ENCODE data around the gene DPM2.
A peak's percentile ranks its signal among the peaks of the same experiment; 100 is the strongest.

Gene DPM2

GRCh38 chr9:127958728-127959127, 21.1 kb upstream of the DPM2 start:
- no peak for DNase-seq (ENCODE audit: low read depth in 3 of 3, low spot score in 1 of 3)

- DNase-seq (ENCODE audit: low read depth in 3 of 3, low spot score in 1 of 3), result peak; percentile 61 to 73 (median 67)
These were observed 17.8 kb upstream of the DPM2 start for GRCh38 chr9:127955294-127956015.

DNA sequence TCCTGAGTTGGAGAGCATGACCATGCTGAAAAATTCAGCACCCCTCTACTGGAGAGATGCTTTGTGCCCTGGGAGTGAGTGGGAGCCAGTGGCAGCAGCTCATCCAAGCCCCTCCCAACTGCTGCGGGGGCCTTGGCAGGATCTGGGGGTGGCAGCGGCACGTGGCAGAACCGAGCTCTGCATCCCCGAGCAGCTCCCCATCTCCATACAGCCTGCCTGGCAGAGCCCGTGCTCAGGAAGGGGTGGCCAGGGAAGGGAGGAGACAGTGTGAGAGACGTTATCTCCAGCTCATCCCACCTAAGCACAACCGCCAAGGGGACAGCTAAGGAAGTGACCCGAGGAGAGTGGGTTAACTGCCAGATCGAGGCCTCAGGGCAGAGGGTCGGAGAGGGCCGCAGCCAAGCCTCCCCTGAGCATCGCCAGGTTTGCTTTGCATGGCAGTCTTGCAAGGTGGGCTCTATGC, 17.2 kb upstream of the DPM2 start:
- DNase-seq (ENCODE audit: low read depth in 3 of 3, low spot score in 1 of 3), result no peak

DNA sequence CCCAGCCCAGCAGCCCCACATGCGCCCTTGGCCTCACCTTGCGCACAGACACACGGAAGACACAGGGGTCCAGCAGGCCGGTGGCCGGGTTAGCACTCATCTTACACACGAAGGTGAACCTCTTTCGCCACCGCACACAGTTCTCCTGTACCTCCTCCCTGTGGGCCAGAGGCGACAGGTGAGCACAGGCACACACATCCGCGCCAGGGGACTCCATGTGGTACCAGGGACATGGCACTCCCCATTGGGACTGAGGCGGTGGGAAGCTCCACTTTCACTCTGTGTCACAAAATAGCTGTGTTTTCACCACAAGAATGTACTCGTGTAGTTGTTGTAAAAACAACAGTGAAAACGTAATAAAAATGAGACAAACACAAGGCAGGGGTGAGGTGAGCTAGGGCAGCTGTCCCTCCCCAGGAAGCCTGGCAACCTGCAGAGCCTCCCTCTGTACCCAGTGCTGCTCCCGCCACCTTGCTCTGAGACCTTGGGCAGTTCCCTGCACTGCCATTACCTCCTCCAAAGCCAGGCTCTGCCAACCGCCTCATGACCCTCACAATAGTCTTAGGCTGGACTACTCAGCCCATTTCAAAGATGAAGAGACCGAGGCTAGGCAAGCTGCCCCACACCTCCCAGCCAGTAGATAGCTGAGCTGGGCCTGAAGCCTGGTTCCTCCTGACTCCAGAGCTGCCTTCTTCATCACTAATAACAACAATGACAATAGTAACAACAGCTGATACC, 16.3 kb upstream of the DPM2 start:
- no peak for DNase-seq (ENCODE audit: low read depth in 3 of 3, low spot score in 1 of 3)

DNA sequence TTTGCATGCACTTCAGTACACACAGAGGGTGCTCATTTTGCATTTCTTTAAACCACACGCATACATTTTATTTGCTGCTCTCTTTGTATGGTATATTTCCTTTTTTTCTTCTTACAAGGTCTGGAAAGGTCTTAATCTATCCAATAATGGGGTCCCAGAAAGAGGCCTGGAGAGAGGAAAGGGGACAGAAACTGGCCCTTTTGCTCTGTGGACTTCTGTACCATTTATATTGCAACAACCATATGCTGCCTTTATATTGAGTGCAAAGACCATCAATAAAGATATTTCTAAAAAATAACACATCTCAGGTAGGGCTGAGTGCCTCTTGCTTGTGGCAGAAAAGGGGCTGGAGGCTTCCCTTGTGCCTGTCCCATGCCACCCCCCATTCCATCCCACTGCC, 15.5 kb upstream of the DPM2 start:
- DNase-seq (ENCODE audit: low read depth in 3 of 3, low spot score in 1 of 3), result no peak

DNA sequence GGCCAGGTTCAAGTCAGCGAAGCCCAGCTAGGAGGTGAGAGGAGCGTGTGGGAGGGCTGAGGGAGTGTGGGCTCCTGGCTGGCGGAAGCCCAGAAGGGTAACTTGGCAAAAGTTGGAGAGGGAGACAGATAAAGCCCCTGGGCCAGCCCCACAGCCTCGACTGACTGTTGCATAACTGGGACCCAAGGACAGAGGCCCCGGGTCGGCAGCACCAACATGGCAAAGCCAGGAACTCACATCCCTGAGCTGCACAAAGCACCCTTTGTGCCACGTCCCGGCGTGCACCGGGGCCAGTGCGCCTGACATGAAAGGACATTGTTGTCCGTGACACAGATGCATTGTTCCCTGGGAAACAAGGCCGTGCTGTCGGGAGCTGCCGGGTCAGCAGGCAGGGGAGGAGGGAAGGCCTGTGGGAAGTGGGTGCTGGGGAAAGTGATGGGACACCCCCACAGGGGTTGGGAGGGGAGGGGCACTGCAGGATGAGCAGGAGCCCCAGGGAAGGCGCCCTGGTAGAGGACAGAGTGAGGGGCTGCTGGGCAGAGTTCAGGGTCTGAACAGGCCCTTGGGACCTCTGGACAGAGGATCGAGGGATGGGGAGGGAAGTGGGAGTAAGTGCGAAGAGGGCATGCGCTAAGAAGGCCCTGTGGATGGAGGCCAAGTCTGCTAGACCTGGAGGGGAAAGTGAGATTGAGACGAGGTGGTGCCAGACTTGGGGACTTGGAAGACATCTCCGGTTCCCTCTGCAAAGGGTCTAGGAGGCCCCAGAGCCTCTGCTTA, 13.0 kb upstream of the DPM2 start:
- no peak for DNase-seq (ENCODE audit: low read depth in 3 of 3, low spot score in 1 of 3)

GRCh38 chr9:127949827-127950512, 12.3 kb upstream of the DPM2 start:
- no peak for DNase-seq (ENCODE audit: low read depth in 3 of 3, low spot score in 1 of 3)

DNA sequence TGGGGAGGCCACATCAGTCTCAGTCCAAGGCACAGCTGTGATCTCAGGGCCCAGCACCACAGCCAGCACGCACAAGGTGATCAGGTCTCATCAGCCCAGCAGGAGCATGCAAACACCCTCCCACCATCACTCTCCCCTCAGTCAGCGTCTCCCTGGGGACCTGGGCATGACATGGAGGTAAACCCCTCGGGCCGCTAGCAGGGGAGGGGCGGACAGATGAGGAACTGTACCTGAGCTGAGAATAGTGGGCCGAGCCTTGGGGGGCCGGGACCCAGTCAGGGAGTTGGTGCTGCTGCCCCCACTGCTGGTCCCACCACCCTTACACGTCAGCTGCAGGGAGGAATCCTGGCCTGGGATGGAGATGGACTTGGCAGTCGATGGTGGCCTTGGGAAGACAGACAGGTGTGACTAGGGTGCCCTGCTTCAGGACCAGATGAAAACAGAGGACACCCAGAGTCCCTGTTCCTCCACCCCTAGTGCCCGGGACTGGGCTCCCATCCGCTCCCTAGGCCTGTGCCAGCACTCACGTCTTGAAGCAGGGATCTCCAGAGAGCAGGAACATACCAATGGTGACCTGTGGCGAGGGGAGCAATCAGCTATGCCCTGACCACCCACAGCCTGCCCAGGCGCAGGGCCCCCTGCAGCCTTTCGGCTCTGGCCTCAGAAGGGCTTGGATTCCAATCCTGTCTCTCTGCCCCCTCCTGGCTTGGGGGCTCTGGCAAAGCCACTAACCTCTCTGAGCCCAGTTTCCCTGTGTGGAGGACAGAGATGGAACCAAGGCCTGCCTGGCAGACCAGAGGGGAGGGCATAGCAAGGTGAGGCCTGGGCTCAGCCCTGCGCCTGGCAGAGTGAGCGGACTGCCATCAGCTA, 10.4 kb upstream of the DPM2 start:
- DNase-seq (ENCODE audit: low read depth in 3 of 3, low spot score in 1 of 3), result no peak

DNA sequence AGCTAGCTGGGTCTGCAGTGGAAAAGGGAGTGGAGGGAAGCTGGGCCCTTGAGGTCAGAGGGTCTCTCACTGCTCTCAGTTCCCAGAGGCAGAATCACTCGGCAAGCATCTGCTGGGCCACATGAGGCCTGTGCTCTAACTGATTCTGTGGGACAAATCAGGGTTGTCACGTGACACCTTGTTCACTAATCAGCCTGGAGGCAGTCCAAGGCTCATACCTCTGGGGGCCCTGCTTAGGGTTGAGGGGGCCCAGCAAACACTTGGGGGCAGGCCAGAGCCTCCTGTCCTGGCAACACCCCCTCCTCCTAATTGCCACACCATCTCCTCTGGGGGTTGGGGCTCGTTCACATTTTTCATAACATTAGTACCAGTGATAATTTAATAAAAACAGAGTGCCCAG, 9.1 kb upstream of the DPM2 start:
- no peak for DNase-seq (ENCODE audit: low read depth in 3 of 3, low spot score in 1 of 3)

GRCh38 chr9:127945942-127946341, 8.3 kb upstream of the DPM2 start:
- no peak for DNase-seq (ENCODE audit: low read depth in 3 of 3, low spot score in 1 of 3)

DNA sequence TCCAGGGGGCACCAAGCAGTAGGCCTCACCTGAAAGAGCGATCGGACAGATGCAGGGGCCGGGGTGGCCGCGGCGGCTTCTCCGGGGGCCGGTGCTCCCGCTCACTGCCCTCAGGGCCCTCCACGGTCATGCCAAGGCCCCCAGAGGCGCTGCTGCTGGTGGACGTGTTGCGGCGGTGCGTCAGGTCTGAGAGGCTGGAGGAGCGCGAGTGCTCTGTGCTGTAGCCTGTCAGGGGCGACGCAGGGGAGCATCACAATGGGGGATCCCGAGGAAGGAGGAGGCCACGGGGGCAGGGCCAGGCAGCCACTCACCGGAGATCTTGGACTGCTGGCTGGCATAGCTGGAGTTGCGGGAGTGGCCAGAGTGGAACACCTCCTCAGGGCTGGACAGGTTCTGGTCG, 7.7 kb upstream of the DPM2 start:
- DNase-seq (ENCODE audit: low read depth in 3 of 3, low spot score in 1 of 3), result no peak

- no peak for DNase-seq (ENCODE audit: low read depth in 3 of 3, low spot score in 1 of 3)
These were observed 7.0 kb upstream of the DPM2 start for GRCh38 chr9:127944586-127945218.

GRCh38 chr9:127943731-127944144, 6.1 kb upstream of the DPM2 start:
- peak in 2 of 3 donors; percentile 60 to 72 for DNase-seq (ENCODE audit: low read depth in 3 of 3, low spot score in 1 of 3)

- DNase-seq (ENCODE audit: low read depth in 3 of 3, low spot score in 1 of 3), result no peak
These were observed 5.5 kb upstream of the DPM2 start for GRCh38 chr9:127943011-127943662.

DNA sequence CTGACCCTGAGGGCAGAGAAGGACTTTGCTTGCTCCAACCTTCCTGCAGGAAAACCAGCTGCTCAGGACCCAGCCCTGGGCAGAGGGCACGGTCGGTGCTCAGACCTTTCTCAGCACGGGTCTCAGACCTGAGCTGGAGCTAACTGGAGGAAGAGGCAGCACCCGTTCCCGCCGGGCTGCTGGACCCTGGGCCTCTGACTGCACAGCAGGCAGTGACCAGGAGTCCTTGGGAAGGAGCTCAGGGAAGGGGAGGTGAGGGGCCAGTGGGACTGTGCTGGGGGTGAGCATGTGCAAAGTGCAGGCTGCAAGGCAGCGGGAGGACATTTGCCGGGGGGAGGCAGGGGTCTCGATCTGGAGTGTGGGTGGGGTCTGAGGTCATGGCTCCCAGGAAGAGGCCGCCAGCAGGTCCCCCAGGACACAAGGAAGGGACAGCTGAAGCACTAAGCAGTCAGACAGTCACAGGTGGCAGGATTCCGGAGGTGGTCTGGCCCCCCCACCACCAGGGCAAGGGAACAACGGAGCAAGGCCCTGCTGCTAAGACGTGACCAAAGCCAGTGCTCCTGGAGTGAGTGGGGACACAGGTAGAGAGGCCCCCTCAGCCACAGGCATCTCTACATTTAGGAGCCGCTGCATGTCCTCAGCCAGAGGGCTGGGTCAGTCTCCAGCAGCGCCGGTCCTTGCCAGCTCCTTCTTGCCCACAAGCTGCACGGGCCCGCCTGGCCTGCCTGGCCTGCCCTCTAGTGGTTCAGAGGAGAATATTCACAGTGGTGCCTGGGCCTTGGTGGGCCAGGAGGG, 4.8 kb upstream of the DPM2 start:
- no peak for DNase-seq (ENCODE audit: low read depth in 3 of 3, low spot score in 1 of 3)

DNA sequence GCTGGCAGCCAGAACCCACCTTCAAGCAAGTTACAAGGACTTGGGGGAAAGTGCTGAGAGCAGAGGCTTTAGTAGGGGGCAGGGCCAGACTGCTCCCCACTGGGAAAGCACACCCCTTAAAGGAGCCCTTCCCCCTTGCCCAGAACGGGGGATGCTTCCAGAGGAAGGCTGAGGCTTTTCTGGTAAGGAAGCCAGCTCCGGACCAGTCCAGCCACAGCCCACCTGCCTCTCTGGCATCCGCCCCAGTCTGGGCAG, 4.2 kb upstream of the DPM2 start:
- DNase-seq (ENCODE audit: low read depth in 3 of 3, low spot score in 1 of 3), result no peak

- no peak for DNase-seq (ENCODE audit: low read depth in 3 of 3, low spot score in 1 of 3)
These were observed 3.7 kb upstream of the DPM2 start for GRCh38 chr9:127941062-127941960.

DNA sequence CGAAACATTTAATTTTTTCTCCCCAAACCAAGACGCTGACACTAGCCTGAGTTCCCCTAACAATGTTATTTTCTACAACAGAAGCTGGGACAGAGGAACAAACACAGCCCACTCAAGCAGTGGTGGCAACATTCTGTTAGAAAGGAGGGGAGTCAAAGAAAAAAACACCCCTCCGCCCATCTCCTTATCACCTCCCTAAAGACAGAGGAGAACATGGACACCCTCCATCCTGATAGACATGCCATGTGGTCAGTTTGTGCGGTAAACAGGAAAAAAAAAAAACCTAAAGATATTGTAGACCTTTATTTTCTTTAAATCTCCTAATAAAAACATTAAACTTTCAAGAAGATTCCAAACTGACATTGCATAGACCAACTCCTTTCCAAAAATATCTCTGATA, 2.9 kb upstream of the DPM2 start:
- no peak for DNase-seq (ENCODE audit: low read depth in 3 of 3, low spot score in 1 of 3)

Measured in stimulated activated CD4-positive, alpha-beta T cell treated with anti-CD3 and anti-CD28 coated beads, TNF-alpha, amount 100 ng/mL, for 1 hour (primary cell).